ENCODE data around the gene ARHGAP1. TPM values are rescaled to one million over a fixed set of nuclear protein-coding genes. Genes with fewer than 3 reads are reported as not detected.
A peak's percentile ranks its signal among the peaks of the same experiment; 100 is the strongest.

The ARHGAP1 gene
- total RNA-seq, 4 donors from 2014 or later, result 39.2 to 53.6 (median 45.8) TPM

DNA sequence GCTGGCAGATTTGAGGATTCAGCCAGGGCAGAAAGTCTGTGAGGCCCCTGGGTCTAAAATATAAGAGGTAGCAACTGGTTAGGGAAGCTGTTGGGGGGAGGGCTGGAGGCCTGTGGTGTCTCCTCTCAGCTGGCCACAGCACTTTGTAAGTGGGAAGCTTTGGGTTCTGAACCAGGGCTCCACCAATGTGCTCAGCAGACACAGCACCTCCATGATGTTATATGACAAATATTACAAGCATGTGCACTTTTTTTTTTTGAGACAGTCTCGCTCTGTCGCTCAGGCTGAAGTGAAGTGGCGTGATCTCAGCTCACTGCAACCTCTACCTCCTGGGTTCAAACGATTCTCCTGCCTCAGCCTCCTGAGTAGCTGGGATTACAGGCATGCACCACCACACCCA, 8.0 kb downstream of the ARHGAP1 start:
- H3K36me3 ChIP-seq, result peaks cover 16 to 98% (median 21%) of the 10 kb centered on the region in 3 donors
- DNase-seq, result no peak
- WGBS, 2 donors, result 93% methylated on average over 4 of the region's 4 CpGs
- H3K27me3 ChIP-seq, result no peaks in the 10 kb centered on the region
- H3K9me3 ChIP-seq, result no peaks in the 10 kb centered on the region
- TF ChIP-seq POLR2A (IDR thresholded peaks at IDR 0.05), result no peak
- TF ChIP-seq, protein P1, sequence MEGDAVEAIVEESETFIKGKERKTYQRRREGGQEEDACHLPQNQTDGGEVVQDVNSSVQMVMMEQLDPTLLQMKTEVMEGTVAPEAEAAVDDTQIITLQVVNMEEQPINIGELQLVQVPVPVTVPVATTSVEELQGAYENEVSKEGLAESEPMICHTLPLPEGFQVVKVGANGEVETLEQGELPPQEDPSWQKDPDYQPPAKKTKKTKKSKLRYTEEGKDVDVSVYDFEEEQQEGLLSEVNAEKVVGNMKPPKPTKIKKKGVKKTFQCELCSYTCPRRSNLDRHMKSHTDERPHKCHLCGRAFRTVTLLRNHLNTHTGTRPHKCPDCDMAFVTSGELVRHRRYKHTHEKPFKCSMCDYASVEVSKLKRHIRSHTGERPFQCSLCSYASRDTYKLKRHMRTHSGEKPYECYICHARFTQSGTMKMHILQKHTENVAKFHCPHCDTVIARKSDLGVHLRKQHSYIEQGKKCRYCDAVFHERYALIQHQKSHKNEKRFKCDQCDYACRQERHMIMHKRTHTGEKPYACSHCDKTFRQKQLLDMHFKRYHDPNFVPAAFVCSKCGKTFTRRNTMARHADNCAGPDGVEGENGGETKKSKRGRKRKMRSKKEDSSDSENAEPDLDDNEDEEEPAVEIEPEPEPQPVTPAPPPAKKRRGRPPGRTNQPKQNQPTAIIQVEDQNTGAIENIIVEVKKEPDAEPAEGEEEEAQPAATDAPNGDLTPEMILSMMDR (IDR thresholded peaks at IDR 0.05), result no peak
- H3K4me3 ChIP-seq, result no peak overlapping the region
- peak overlapping the region in 2 of 4 donors; percentile 21 to 25 for H3K27ac ChIP-seq
- intact Hi-C loops (cut with DNase I), result no loop called here
- peaks cover 27 to 62% (median 36%) of the 10 kb centered on the region in 3 donors for H3K4me1 ChIP-seq

- Histone ChIP-seq H3K4me3 (no peak overlapping the region), H3K9me3 (no peaks in the 10 kb centered on the region), H3K4me1 (peaks cover 27 to 62% (median 37%) of the 10 kb centered on the region in 3 donors), H3K36me3 (peaks cover 13 to 98% (median 20%) of the 10 kb centered on the region in 3 donors), H3K27ac (no peak overlapping the region), H3K27me3 (no peaks in the 10 kb centered on the region)
- intact Hi-C loops (cut with DNase I), result no loop called here
- TF ChIP-seq, protein P1 (IDR thresholded peaks at IDR 0.05), result no peak
- TF ChIP-seq POLR2A (IDR thresholded peaks at IDR 0.05), result no peak
- DNase-seq, result no peak
- 100% methylated on average over 1 of the region's 1 CpG for WGBS, 2 donors
These were observed 9.7 kb downstream of the ARHGAP1 start for GRCh38 chr11:46690702-46691101.

DNA sequence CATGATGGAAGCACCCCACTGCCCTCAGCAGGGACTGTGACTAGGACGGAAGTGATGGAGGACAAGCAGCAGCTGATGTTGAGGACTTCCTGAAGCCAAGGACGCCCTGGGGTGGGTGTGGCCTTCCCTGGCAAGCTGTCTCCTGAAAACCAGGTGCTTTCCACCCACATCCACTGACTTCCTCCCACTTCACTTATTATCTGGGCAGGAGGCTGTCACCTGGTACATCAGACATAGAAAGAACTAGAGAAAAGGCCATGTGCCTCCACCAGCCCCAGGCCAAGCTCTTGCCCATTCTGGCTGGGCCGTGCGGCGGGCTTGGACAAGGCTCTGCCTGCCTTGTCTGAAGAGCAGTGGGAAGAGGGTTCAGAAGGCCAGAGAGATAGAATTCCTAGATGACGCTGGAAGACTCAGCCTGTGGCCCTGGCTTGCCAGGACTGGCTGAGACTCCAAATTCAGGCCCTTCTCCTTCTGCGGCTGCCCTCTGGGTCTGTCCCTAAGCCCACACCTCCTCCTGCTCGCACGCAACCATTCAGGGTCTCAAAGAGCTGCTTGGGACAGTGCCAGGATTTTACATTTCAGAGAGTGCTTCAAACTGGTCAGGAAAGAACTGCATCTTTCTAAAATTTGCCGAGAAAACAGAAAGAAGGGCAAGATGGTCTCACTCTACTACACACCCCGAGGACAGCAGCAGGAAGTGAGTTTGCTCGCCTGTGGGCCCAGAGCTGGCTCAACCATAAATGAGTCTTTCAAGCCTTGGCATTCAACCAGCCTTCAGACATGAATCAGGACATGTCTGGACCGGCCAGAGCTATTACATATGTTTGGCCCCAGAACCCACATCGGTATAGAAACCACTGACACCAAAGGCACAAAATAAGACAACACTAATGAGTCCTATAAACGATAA, 13.3 kb downstream of the ARHGAP1 start:
- H3K9me3 ChIP-seq, result no peaks in the 10 kb centered on the region
- no peaks in the 10 kb centered on the region for H3K27me3 ChIP-seq
- H3K4me3 ChIP-seq, result peak overlapping the region in 1 of 4 donors; percentile 44
- H3K27ac ChIP-seq, result peak overlapping the region; percentile 86 to 94 (median 90)
- DNase-seq, result no peak
- peaks cover 4 to 96% (median 16%) of the 10 kb centered on the region in 3 donors for H3K36me3 ChIP-seq
- intact Hi-C loops (cut with DNase I), result no loop called here
- H3K4me1 ChIP-seq, result peaks cover 28 to 60% (median 34%) of the 10 kb centered on the region in 3 donors
- WGBS, 2 donors, result 12 to 43% methylated on average over 3 to 13 of the region's 15 CpGs
- TF ChIP-seq POLR2A (IDR thresholded peaks at IDR 0.05), result no peak
- TF ChIP-seq, protein P1 (IDR thresholded peaks at IDR 0.05), result no peak

- H3K27ac ChIP-seq, result peak overlapping the region in 3 of 4 donors; percentile 54 to 94 (median 54)
- no peaks in the 10 kb centered on the region for H3K9me3 ChIP-seq
- H3K4me3 ChIP-seq, result no peak overlapping the region
- no peak for TF ChIP-seq POLR2A (IDR thresholded peaks at IDR 0.05)
- TF ChIP-seq, protein P1 (IDR thresholded peaks at IDR 0.05), result no peak
- WGBS, 2 donors, result 72 to 74% methylated on average over 3 of the region's 3 CpGs
- intact Hi-C loops (cut with DNase I), result no loop called here
- H3K4me1 ChIP-seq, result peaks cover 28 to 60% (median 34%) of the 10 kb centered on the region in 3 donors
- peaks cover 29 to 96% (median 37%) of the 10 kb centered on the region in 3 donors for H3K36me3 ChIP-seq
- no peaks in the 10 kb centered on the region for H3K27me3 ChIP-seq
- no peak for DNase-seq
These were observed 16.1 kb downstream of the ARHGAP1 start for GRCh38 chr11:46684367-46684766.
